BE2C (cell line): ENCODE measurements around the gene RPL37A.

Source experiments
- DNase-seq: peaks from one replicate; pipeline ENCODE4 v3.0.0-alpha.2; 2020
- H3K27me3 ChIP-seq: fragments of 250-450 bp; sonication (Bioruptor Pico); 2 replicates; pipeline ENCODE4 v1.5.1; 2020; ENCODE audit warnings: mild to moderate bottlenecking
- H3K36me3 ChIP-seq: fragments of 250-450 bp; sonication (Bioruptor Pico); 2 replicates; pipeline ENCODE4 v1.5.1; 2020; ENCODE audit warnings: mild to moderate bottlenecking
- H3K4me1 ChIP-seq: fragments of 250-450 bp; sonication (Bioruptor Pico); 2 replicates; pipeline ENCODE4 v1.5.1; 2020
- H3K4me3 ChIP-seq: 2 replicates; pipeline ENCODE4 v1.5.1; 2011; ENCODE audit warnings: low read depth, low read length
- H3K9me3 ChIP-seq: fragments of 250-450 bp; sonication (Bioruptor Pico); 2 replicates; pipeline ENCODE4 v1.5.1; 2020
- TF ChIP-seq, protein P1 (sequence below): IDR thresholded peaks from 2 replicates; pipeline ENCODE4 v1.5.1; 2012; ENCODE audit warnings: mild to moderate bottlenecking, low read depth, low read length

The RPL37A gene

DNA sequence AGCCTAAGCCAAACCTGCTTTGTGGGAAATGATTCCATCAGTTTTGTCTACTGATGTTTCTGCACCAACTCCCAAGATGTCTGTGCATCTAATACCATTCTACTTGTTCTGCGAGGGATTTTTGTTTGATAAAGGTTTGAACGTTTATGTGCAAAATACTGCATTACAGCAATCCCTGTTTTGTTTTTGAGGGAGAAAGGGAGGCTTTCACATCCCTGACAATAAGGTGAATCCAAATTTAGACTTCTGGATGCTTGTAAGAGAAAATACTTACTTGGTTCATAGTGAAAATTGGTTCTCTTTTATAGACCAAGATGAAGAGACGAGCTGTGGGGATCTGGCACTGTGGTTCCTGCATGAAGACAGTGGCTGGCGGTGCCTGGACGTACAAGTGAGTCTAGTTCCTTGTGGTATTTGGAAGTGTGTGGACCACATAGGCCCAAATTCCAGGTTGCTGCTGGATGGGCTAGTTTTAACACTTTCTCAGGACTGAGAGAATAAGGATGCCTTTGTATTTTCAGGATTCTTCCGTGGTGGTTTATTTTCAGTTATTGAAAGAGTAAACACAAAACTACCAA lies 1.1 kb downstream of the RPL37A start:
- no peak for DNase-seq
- H3K4me3 ChIP-seq, result peak overlapping the region; percentile 99
- H3K36me3 ChIP-seq, result peaks cover 59% of the 10 kb centered on the region
- H3K4me1 ChIP-seq, result no peaks in the 10 kb centered on the region
- H3K27me3 ChIP-seq, result no peaks in the 10 kb centered on the region
- TF ChIP-seq, protein P1, sequence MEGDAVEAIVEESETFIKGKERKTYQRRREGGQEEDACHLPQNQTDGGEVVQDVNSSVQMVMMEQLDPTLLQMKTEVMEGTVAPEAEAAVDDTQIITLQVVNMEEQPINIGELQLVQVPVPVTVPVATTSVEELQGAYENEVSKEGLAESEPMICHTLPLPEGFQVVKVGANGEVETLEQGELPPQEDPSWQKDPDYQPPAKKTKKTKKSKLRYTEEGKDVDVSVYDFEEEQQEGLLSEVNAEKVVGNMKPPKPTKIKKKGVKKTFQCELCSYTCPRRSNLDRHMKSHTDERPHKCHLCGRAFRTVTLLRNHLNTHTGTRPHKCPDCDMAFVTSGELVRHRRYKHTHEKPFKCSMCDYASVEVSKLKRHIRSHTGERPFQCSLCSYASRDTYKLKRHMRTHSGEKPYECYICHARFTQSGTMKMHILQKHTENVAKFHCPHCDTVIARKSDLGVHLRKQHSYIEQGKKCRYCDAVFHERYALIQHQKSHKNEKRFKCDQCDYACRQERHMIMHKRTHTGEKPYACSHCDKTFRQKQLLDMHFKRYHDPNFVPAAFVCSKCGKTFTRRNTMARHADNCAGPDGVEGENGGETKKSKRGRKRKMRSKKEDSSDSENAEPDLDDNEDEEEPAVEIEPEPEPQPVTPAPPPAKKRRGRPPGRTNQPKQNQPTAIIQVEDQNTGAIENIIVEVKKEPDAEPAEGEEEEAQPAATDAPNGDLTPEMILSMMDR, result no peak
- H3K9me3 ChIP-seq, result no peaks in the 10 kb centered on the region

DNA sequence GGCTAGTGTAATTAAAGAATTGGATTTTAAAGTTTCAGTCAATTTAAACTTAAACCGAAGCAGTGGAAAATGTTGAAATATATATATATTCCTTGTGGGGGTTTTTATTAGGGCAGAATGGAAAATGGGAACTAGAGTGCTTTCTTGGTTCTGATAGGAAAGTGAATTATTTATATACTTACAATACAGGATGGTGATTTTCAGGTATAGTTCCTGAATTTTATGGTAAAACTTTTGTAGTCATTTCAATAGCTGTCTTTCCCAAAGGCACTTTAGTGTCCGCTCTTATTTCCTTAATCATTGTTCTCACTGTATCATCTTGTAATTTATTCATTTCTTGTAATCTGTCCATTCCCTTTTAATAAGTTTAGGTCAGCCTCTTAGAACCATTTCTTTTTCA lies 1.9 kb downstream of the RPL37A start:
- DNase-seq, result no peak
- H3K27me3 ChIP-seq, result no peaks in the 10 kb centered on the region
- H3K4me3 ChIP-seq, result peak overlapping the region; percentile 99
- TF ChIP-seq, protein P1, result no peak
- H3K36me3 ChIP-seq, result peaks cover 65% of the 10 kb centered on the region
- H3K9me3 ChIP-seq, result no peaks in the 10 kb centered on the region
- H3K4me1 ChIP-seq, result no peaks in the 10 kb centered on the region

DNA sequence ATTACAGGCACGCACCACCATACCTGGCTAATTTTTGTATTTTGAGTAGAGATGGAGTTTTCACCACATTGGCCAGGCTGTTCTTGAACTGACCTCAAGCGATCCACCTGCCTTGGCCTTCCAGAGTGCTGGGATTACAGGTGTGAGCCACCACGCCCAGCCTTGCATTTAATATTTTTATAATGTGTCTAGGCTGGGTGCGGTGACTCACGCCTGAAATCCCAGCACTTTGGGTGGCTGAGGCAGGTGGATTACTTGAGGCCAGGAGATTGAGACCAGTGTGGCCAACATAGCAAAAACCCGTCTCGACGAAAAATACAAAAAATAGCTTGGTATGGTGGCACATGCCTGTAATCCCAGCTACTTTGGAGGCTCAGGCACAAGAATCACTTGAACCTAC lies 3.2 kb downstream of the RPL37A start:
- Histone ChIP-seq H3K36me3 (peaks cover 76% of the 10 kb centered on the region), H3K4me3 (no peak overlapping the region), H3K27me3 (no peaks in the 10 kb centered on the region), H3K9me3 (no peaks in the 10 kb centered on the region), H3K4me1 (no peaks in the 10 kb centered on the region)
- no peak for DNase-seq
- TF ChIP-seq, protein P1, result no peak

DNA sequence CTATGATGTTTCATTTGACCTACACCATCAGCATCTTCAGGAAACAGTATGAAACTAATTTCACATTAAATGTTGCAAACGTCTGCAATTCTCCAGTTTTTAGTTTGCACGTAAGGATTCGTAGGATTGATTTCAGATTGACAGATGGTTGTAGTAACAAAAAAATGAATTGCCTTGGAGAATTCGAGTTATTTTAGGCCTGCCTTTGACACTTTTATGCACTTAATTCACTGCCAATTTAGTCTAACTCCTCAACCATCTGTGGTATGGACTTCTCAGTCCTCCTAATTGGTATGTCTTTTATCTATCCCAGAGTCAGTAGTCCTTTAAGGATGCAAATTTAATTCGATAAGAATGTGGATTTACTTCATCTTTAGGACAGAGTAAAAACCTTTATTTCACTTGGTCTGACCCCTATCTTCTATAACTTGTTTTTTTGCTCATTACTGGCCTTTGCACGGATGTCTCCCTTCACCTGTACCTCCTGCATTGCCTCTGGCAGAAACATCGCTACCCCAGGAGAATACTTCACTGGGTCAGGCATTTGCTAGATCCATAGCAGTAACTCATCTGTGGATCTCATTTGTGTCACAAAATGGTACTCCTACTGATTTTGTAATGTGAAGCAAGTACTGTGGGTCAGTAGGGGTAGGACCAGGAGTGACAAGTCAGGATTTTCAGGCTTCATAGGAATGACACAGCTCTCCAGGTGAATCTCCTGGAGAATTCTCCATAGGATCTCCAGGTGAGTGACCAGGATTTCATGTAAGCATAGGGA lies 3.9 kb downstream of the RPL37A start:
- Histone ChIP-seq H3K4me1 (no peaks in the 10 kb centered on the region), H3K4me3 (no peak overlapping the region), H3K9me3 (no peaks in the 10 kb centered on the region), H3K27me3 (no peaks in the 10 kb centered on the region), H3K36me3 (peaks cover 83% of the 10 kb centered on the region)
- DNase-seq, result no peak
- TF ChIP-seq, protein P1, result no peak

DNA sequence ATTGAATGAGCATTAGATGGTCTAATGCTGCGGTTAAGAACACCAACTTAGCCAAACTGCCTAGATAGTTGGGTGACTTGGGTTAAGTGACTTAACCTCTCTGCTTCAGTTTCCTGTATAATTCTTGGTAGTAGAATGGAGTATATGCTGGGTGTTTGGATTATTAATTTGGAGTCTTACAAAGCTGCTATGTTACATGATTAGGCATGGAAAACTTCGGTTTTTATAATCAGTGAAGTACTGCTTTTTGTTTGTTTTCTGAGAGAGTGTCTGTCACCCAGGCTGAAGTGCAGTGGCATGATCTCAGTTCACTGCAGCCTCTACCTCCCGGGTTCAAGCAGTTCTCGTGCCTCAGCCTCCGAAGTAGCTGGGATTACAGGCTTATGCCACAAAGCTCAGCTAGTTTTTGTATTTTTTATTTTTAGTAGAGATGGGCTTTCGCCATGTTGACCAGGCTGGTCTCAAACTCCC lies 4.5 kb downstream of the RPL37A start:
- H3K9me3 ChIP-seq, result no peaks in the 10 kb centered on the region
- TF ChIP-seq, protein P1, result no peak
- peaks cover 83% of the 10 kb centered on the region for H3K36me3 ChIP-seq
- H3K4me1 ChIP-seq, result no peaks in the 10 kb centered on the region
- no peak overlapping the region for H3K4me3 ChIP-seq
- H3K27me3 ChIP-seq, result no peaks in the 10 kb centered on the region
- no peak for DNase-seq

DNA sequence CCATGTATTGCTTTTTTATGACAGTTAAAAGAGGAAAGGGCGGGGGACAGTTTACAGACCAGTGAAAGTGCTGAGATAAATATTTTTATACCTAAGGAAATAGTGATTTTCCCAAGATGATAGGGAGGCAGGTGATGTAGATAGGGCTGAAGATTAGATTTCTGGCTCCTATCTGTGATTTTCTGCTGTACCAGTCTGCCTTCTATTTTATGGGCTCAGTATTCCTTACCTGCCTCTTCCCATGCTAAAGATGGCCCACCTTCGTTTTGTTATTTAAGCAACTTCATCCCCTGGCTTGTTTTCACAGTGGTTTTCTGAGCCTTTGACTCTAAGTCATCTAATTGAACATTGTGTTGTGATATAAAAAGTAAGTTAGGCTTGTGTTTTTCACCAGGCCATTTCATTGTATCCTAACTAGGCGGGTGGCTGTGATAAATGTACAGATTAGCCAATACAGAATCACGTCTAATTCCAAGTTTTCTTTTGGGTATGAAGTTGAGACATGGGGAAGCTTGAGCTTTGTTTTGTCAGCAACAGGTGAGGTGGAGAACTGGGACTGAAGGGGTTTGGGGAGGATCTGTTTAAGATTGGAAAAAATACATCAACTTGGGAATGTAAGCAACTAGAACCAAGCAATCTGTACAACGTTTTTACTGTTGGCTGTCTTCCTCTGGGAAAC lies 5.2 kb downstream of the RPL37A start:
- no peaks in the 10 kb centered on the region for H3K9me3 ChIP-seq
- no peak for DNase-seq
- no peaks in the 10 kb centered on the region for H3K4me1 ChIP-seq
- H3K36me3 ChIP-seq, result peaks cover 83% of the 10 kb centered on the region
- TF ChIP-seq, protein P1, result no peak
- H3K4me3 ChIP-seq, result no peak overlapping the region
- no peaks in the 10 kb centered on the region for H3K27me3 ChIP-seq
